ENCODE data around the gene SGK1.

DNA sequence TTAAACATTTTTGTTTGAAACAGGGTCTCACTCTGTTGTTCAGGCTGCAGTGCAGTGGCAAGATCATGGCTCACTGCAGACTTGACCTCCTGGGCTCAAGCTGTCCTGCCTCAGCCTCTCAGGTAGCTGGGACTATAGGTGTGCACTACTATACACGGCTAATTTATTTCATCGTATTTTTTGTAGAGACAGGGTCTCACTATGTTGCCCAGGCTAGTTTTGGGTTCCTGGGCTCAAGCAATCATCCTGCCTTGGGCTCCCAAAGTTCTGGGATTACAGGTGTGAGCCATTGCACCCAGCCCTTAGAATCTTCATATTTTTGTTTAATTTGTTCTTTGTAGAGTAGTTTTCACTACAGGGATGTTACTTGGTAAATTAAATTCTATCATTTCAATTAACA is 67.1 kb downstream of the SGK1 start:
- TF ChIP-seq EP300 (IDR thresholded peaks at IDR 0.05; ENCODE audit: low read depth), result no peak
- TF ChIP-seq, protein P1, sequence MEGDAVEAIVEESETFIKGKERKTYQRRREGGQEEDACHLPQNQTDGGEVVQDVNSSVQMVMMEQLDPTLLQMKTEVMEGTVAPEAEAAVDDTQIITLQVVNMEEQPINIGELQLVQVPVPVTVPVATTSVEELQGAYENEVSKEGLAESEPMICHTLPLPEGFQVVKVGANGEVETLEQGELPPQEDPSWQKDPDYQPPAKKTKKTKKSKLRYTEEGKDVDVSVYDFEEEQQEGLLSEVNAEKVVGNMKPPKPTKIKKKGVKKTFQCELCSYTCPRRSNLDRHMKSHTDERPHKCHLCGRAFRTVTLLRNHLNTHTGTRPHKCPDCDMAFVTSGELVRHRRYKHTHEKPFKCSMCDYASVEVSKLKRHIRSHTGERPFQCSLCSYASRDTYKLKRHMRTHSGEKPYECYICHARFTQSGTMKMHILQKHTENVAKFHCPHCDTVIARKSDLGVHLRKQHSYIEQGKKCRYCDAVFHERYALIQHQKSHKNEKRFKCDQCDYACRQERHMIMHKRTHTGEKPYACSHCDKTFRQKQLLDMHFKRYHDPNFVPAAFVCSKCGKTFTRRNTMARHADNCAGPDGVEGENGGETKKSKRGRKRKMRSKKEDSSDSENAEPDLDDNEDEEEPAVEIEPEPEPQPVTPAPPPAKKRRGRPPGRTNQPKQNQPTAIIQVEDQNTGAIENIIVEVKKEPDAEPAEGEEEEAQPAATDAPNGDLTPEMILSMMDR (IDR thresholded peaks at IDR 0.05), result no peak
- no peak for TF ChIP-seq POLR2A (IDR thresholded peaks at IDR 0.05)
- TF ChIP-seq POLR2AphosphoS5 (IDR thresholded peaks at IDR 0.05), result no peak
